GM23338 (cell line): ENCODE measurements around the gene MAPK9. TPM values are rescaled to one million over a fixed set of nuclear protein-coding genes. Genes with fewer than 3 reads are reported as not detected.

Source experiments
- ATAC-seq: fragments of 200-7000 bp; cut with Tn5 transposase; 3 replicates; pipeline ENCODE4 v1.9.1; 2020
- DNase-seq: peaks from one replicate; pipeline ENCODE4 v3.0.0-alpha.2; 2015; ENCODE audit warnings: low spot score
- H2AFZ ChIP-seq: fragments of 200-600 bp; sonication (generic); 2 replicates; pipeline ENCODE4 v1.8.0; 2016; ENCODE audit warnings: antibody characterized with exemption, mild to moderate bottlenecking, moderate library complexity
- H3F3A ChIP-seq: fragments of 200-600 bp; sonication (generic); replicated peaks from 2 replicates; pipeline ENCODE4 v1.8.0; 2017; ENCODE audit warnings: antibody characterized with exemption, mixed run types, low read depth
- H3K27ac ChIP-seq: fragments of 200-600 bp; sonication (generic); 2 replicates; pipeline ENCODE4 v1.6.1; 2016; ENCODE audit warnings: low read depth
- H3K27me3 ChIP-seq: fragments of 200-600 bp; sonication (generic); 2 replicates; pipeline ENCODE4 v1.8.0; 2016; ENCODE audit warnings: mild to moderate bottlenecking, mixed run types, moderate library complexity; ENCODE audit not compliant: insufficient read depth
- H3K36me3 ChIP-seq: fragments of 200-600 bp; sonication (generic); 2 replicates; pipeline ENCODE4 v1.8.0; 2016; ENCODE audit warnings: mild to moderate bottlenecking; ENCODE audit not compliant: insufficient read depth
- H3K4me1 ChIP-seq: fragments of 200-600 bp; sonication (generic); 2 replicates; pipeline ENCODE4 v1.8.0; 2016; ENCODE audit warnings: mild to moderate bottlenecking, moderate library complexity; ENCODE audit not compliant: insufficient read depth
- H3K4me2 ChIP-seq: fragments of 200-600 bp; sonication (generic); 2 replicates; pipeline ENCODE4 v1.7.1; 2017; ENCODE audit warnings: mixed run types
- H3K4me3 ChIP-seq: fragments of 200-600 bp; sonication (generic); 2 replicates; pipeline ENCODE4 v1.6.1; 2016; ENCODE audit warnings: mixed run types
- H3K79me2 ChIP-seq: fragments of 200-600 bp; sonication (generic); replicated peaks from 2 replicates; pipeline ENCODE4 v1.8.0; 2017; ENCODE audit warnings: mild to moderate bottlenecking; ENCODE audit not compliant: insufficient read depth
- H3K9me2 ChIP-seq: fragments of 200-600 bp; sonication (generic); 2 replicates; pipeline ENCODE4 v1.8.0; 2017; ENCODE audit not compliant: insufficient read depth
- H4K20me1 ChIP-seq: fragments of 200-600 bp; sonication (generic); replicated peaks from 2 replicates; pipeline ENCODE4 v1.8.0; 2017; ENCODE audit warnings: mild to moderate bottlenecking; ENCODE audit not compliant: insufficient read depth
- H3K27ac Mint-ChIP-seq: 2 replicates; pipeline ENCODE4 v1.8.0; 2020; ENCODE audit warnings: inconsistent platforms, mild to moderate bottlenecking, moderate library complexity, mixed read lengths
- H3K27me3 Mint-ChIP-seq: 3 replicates; pipeline ENCODE4 v1.8.0; 2022; ENCODE audit warnings: low read depth, mild to moderate bottlenecking, moderate library complexity, mixed read lengths, inconsistent platforms; ENCODE audit not compliant: insufficient read depth, poor library complexity
- H3K36me3 Mint-ChIP-seq: 3 replicates; pipeline ENCODE4 v1.8.0; 2021; ENCODE audit warnings: low read depth, mild to moderate bottlenecking, inconsistent platforms, moderate library complexity, mixed read lengths
- H3K4me1 Mint-ChIP-seq: 3 replicates; pipeline ENCODE4 v1.8.0; 2020; ENCODE audit warnings: mild to moderate bottlenecking, inconsistent platforms, mixed read lengths
- H3K4me3 Mint-ChIP-seq: 3 replicates; pipeline ENCODE4 v1.8.0; 2021; ENCODE audit warnings: moderate library complexity, mild to moderate bottlenecking, inconsistent platforms, mixed read lengths
- H3K9me3 Mint-ChIP-seq: 3 replicates; pipeline ENCODE4 v1.8.0; 2020; ENCODE audit warnings: moderate library complexity, mild to moderate bottlenecking, inconsistent platforms, mixed read lengths
- CREB1 ChIP-seq: fragments of 250-450 bp; sonication (Bioruptor Pico); IDR thresholded peaks from 2 replicates; pipeline ENCODE4 v1.5.0; 2020; ENCODE audit warnings: low read depth, mild to moderate bottlenecking, moderate library complexity
- CTCF ChIP-seq, 2 experiments: fragments of 200-600 bp in 1 of 2; sonication (generic) in 1 of 2; conservative IDR thresholded peaks; 2 replicates each; pipeline versions ENCODE4 v1.5.1 to v1.6.1; 2016 to 2017; ENCODE audit warnings: antibody characterized with exemption in 2 of 2, low read depth in 2 of 2, mild to moderate bottlenecking in 2 of 2, moderate library complexity in 1 of 2
- EZH2 ChIP-seq: fragments of 200-600 bp; sonication (generic); IDR thresholded peaks from one replicate; pipeline ENCODE4 v1.8.0; 2017; ENCODE audit warnings: antibody characterized with exemption, mild to moderate bottlenecking, low read depth; ENCODE audit not compliant: unreplicated experiment
- EZH2phosphoT487 ChIP-seq: fragments of 200-600 bp; sonication (generic); IDR thresholded peaks from one replicate; pipeline ENCODE4 v1.8.1; 2018; ENCODE audit warnings: antibody characterized with exemption; ENCODE audit not compliant: unreplicated experiment
- NANOG ChIP-seq: IDR thresholded peaks from 2 replicates; pipeline ENCODE4 v1.6.1; 2016; ENCODE audit warnings: antibody characterized with exemption, borderline replicate concordance
- POLR2AphosphoS5 ChIP-seq: IDR thresholded peaks from 2 replicates; pipeline ENCODE4 v1.6.1; 2016; ENCODE audit warnings: antibody characterized with exemption, low read depth
- REST ChIP-seq: IDR thresholded peaks from one replicate; pipeline ENCODE4 v1.6.1; 2018; ENCODE audit warnings: antibody characterized with exemption; ENCODE audit not compliant: unreplicated experiment
- STAT1 ChIP-seq: IDR thresholded peaks from one replicate; pipeline ENCODE4 v1.6.1; 2016; ENCODE audit warnings: antibody characterized with exemption; ENCODE audit not compliant: unreplicated experiment
- ZNF114 ChIP-seq: fragments of 250-450 bp; sonication (Bioruptor Pico); IDR thresholded peaks from 2 replicates; pipeline ENCODE4 v1.5.0; 2020; ENCODE audit warnings: mild to moderate bottlenecking, moderate library complexity
- ZNF331 ChIP-seq: fragments of 250-450 bp; sonication (Bioruptor Pico); IDR thresholded peaks from 2 replicates; pipeline ENCODE4 v1.5.0; 2020; ENCODE audit warnings: low read depth, mild to moderate bottlenecking, moderate library complexity
- ZNF462 ChIP-seq: fragments of 250-450 bp; sonication (Bioruptor Pico); IDR thresholded peaks from 2 replicates; pipeline ENCODE4 v1.5.0; 2020; ENCODE audit warnings: mild to moderate bottlenecking, moderate library complexity
- polyA plus RNA-seq: library from polyadenylated mRNA; unstranded; fragments of >200 nt; fragmentation: Nextera tagmentation; extraction: Ambion mirVana; gene quantifications from 2 replicates; pipeline ENCODE4 v1.2.1, GENCODE V29; 2016
- total RNA-seq: library from RNA; depleted of rRNA; stranded (reverse); fragments of >200 nt; shearing (Covaris generic); gene quantifications from 2 replicates; pipeline ENCODE4 v1.2.3, GENCODE V29; 2014
- TF ChIP-seq, protein P1 (sequence below): IDR thresholded peaks from 2 replicates; pipeline ENCODE4 v1.6.1; 2016; ENCODE audit warnings: antibody characterized with exemption

Gene MAPK9
- total and polyA plus RNA-seq, 2 experiments from 2014 or later, result 16.8 to 37.0 TPM

DNA sequence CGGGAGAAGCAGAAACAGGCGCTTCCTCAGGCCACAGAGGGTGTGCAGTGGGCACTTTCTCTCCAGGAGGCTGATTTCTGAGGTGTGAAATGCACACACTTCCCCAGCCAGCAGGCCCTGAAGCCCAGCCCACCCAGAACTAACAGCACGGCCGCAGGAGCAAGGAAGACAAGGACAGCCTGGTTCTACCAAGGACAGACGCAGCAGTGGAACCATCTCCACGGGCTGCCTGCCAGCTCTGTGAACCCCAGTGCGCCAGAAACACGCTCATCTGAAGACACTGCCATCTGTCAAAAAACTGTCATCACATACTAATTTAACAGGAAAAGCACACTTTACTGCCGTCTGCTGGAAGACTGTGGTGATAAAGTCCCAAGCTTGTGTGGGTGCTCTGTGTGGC lies 40.7 kb downstream of the MAPK9 start:
- H3K27ac ChIP-seq, result no peak overlapping the region
- H3K36me3 ChIP-seq, result peaks cover 22% of the 10 kb centered on the region
- Mint-ChIP-seq H3K36me3 (peaks cover 93% of the 10 kb centered on the region), H3K27me3 (peaks cover 4% of the 10 kb centered on the region), H3K27ac (no peak overlapping the region), H3K4me3 (no peak overlapping the region), H3K4me1 (no peaks in the 10 kb centered on the region), H3K9me3 (peaks cover 56% of the 10 kb centered on the region)
- no peak overlapping the region for H3K4me2 ChIP-seq
- no peak overlapping the region for H3K4me3 ChIP-seq
- no peaks in the 10 kb centered on the region for H3K9me2 ChIP-seq
- H3K27me3 ChIP-seq, result no peaks in the 10 kb centered on the region
- ATAC-seq, result no peak
- no peak for DNase-seq
- no peaks in the 10 kb centered on the region for H3K79me2 ChIP-seq
- no peaks in the 10 kb centered on the region for H3F3A ChIP-seq
- H3K4me1 ChIP-seq, result no peaks in the 10 kb centered on the region
- H4K20me1 ChIP-seq, result no peaks in the 10 kb centered on the region
- H2AFZ ChIP-seq, result no peak overlapping the region
- no peak for TF ChIP-seq ZNF462 (CRISPR knock-in tag)
- no peak for TF ChIP-seq CREB1
- no peak for TF ChIP-seq ZNF114 (CRISPR knock-in tag)
- no peak for TF ChIP-seq EZH2phosphoT487
- no peak for TF ChIP-seq STAT1
- TF ChIP-seq NANOG, result no peak
- TF ChIP-seq ZNF331 (CRISPR knock-in tag), result no peak
- TF ChIP-seq CTCF (conservative IDR thresholded peaks at IDR 0.05; ENCODE audit: low read depth in 2 of 2), result no peak
- TF ChIP-seq POLR2AphosphoS5, result no peak
- TF ChIP-seq REST, result no peak
- TF ChIP-seq, protein P1, sequence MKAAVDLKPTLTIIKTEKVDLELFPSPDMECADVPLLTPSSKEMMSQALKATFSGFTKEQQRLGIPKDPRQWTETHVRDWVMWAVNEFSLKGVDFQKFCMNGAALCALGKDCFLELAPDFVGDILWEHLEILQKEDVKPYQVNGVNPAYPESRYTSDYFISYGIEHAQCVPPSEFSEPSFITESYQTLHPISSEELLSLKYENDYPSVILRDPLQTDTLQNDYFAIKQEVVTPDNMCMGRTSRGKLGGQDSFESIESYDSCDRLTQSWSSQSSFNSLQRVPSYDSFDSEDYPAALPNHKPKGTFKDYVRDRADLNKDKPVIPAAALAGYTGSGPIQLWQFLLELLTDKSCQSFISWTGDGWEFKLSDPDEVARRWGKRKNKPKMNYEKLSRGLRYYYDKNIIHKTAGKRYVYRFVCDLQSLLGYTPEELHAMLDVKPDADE, result no peak
- no peak for TF ChIP-seq EZH2
